Duodenal mucosa (tissue), 2 donors: ENCODE results near the gene NUP93.
"Not testable (repeated sequence)": the region's sequence is repeated elsewhere in the genome, so short reads cannot be mapped to it uniquely, and the experiment has no call there.

Experiments
- H3K27ac ChIP-seq: one replicate; pipeline ENCODE4 v1.7.0; 2013; ENCODE audit warnings: low read depth, low read length
- H3K27me3 ChIP-seq, 2 donors: one replicate each; pipeline ENCODE4 v1.7.0; 2013; ENCODE audit warnings: low read length in 2 of 2, control low read depth in 1 of 2; ENCODE audit not compliant: insufficient read depth in 2 of 2, control insufficient read depth in 1 of 2
- H3K36me3 ChIP-seq, 2 donors: one replicate each; pipeline ENCODE4 v1.7.0; 2013; ENCODE audit warnings: low read length in 2 of 2, control low read depth in 1 of 2; ENCODE audit not compliant: insufficient read depth in 2 of 2, control insufficient read depth in 1 of 2
- H3K4me1 ChIP-seq, 2 donors: one replicate each; pipeline ENCODE4 v1.7.0; 2013; ENCODE audit warnings: low read length in 2 of 2, control low read depth in 1 of 2; ENCODE audit not compliant: insufficient read depth in 2 of 2, control insufficient read depth in 1 of 2
- H3K4me3 ChIP-seq, 2 donors: one replicate each; pipeline ENCODE4 v1.7.0; 2013; ENCODE audit warnings: low read length in 2 of 2, low read depth in 1 of 2
- H3K9ac ChIP-seq, 2 donors: one replicate each; pipeline ENCODE4 v1.7.0; 2013; ENCODE audit warnings: low read length in 2 of 2, low read depth in 1 of 2
- H3K9me3 ChIP-seq, 2 donors: one replicate each; pipeline ENCODE4 v1.7.0; 2013; ENCODE audit warnings: low read length in 2 of 2, control low read depth in 1 of 2; ENCODE audit not compliant: control insufficient read depth in 1 of 2

The NUP93 gene

GRCh38 chr16:56787167-56787566 is 57.2 kb downstream of the NUP93 start:
- Histone ChIP-seq H3K4me3 (no peak overlapping the region), H3K27me3 (no peaks in the 10 kb centered on the region), H3K4me1 (no peaks in the 10 kb centered on the region), H3K27ac (no peak overlapping the region), H3K36me3 (peaks cover 0 to 4% of the 10 kb centered on the region in 2 donors), H3K9me3 (no peaks in the 10 kb centered on the region), H3K9ac (no peak overlapping the region)

GRCh38 chr16:56788435-56788834 is 58.5 kb downstream of the NUP93 start:
- H3K27me3 ChIP-seq: no peaks in the 10 kb centered on the region
- no peaks in the 10 kb centered on the region for H3K9me3 ChIP-seq
- no peak overlapping the region for H3K27ac ChIP-seq
- no peak overlapping the region for H3K4me3 ChIP-seq
- H3K9ac ChIP-seq: no peak overlapping the region
- peaks cover 0 to 4% of the 10 kb centered on the region in 2 donors for H3K36me3 ChIP-seq
- no peaks in the 10 kb centered on the region for H3K4me1 ChIP-seq

GRCh38 chr16:56789360-56789759 is 59.4 kb downstream of the NUP93 start:
- Histone ChIP-seq H3K27me3 (no peaks in the 10 kb centered on the region), H3K4me1 (no peaks in the 10 kb centered on the region), H3K9ac (no peak overlapping the region), H3K4me3 (no peak overlapping the region), H3K9me3 (no peaks in the 10 kb centered on the region), H3K36me3 (peaks cover 0 to 4% of the 10 kb centered on the region in 2 donors), H3K27ac (no peak overlapping the region)

- no peak overlapping the region for H3K4me3 ChIP-seq
Observed at GRCh38 chr16:56792967-56793366, 63.0 kb downstream of the NUP93 start.

GRCh38 chr16:56793492-56793891 is 63.6 kb downstream of the NUP93 start:
- Histone ChIP-seq H3K27ac (no peak overlapping the region), H3K27me3 (no peaks in the 10 kb centered on the region), H3K4me1 (no peaks in the 10 kb centered on the region), H3K36me3 (no peaks in the 10 kb centered on the region), H3K4me3 (no peak overlapping the region), H3K9me3 (no peaks in the 10 kb centered on the region), H3K9ac (no peak overlapping the region)

More at GRCh38 chr16:56792967-56793366, 63.0 kb downstream of the NUP93 start:
- Histone ChIP-seq H3K36me3 (no peaks in the 10 kb centered on the region), H3K27ac (no peak overlapping the region), H3K9me3 (no peaks in the 10 kb centered on the region), H3K27me3 (no peaks in the 10 kb centered on the region), H3K9ac (no peak overlapping the region), H3K4me1 (no peaks in the 10 kb centered on the region)

GRCh38 chr16:56795011-56795410 is 65.1 kb downstream of the NUP93 start:
- H3K4me3 ChIP-seq: no peak overlapping the region
- H3K9ac ChIP-seq: no peak overlapping the region
- H3K36me3 ChIP-seq: no peaks in the 10 kb centered on the region
- H3K9me3 ChIP-seq: no peaks in the 10 kb centered on the region
- H3K4me1 ChIP-seq: no peaks in the 10 kb centered on the region
- no peak overlapping the region for H3K27ac ChIP-seq
- no peaks in the 10 kb centered on the region for H3K27me3 ChIP-seq

GRCh38 chr16:56797038-56797437 is 67.1 kb downstream of the NUP93 start:
- H3K27ac ChIP-seq, H3K4me3 ChIP-seq, H3K9me3 ChIP-seq, H3K27me3 ChIP-seq, H3K9ac ChIP-seq, H3K36me3 ChIP-seq, H3K4me1 ChIP-seq: not testable (repeated sequence)

- Histone ChIP-seq H3K27ac (no peak overlapping the region), H3K4me3 (no peak overlapping the region), H3K36me3 (no peaks in the 10 kb centered on the region), H3K9ac (no peak overlapping the region), H3K4me1 (peaks cover 0 to 4% of the 10 kb centered on the region in 2 donors), H3K27me3 (no peaks in the 10 kb centered on the region), H3K9me3 (no peaks in the 10 kb centered on the region)
Observed at GRCh38 chr16:56797861-56798260, 67.9 kb downstream of the NUP93 start.

GRCh38 chr16:56798955-56799354 is 69.0 kb downstream of the NUP93 start:
- Histone ChIP-seq H3K4me3 (no peak overlapping the region), H3K27ac (no peak overlapping the region), H3K4me1 (peaks cover 0 to 4% of the 10 kb centered on the region in 2 donors), H3K9ac (no peak overlapping the region), H3K36me3 (no peaks in the 10 kb centered on the region), H3K9me3 (no peaks in the 10 kb centered on the region), H3K27me3 (no peaks in the 10 kb centered on the region)

- peaks cover 2% of the 10 kb centered on the region in 2 donors for H3K36me3 ChIP-seq
- no peak overlapping the region for H3K4me3 ChIP-seq
- H3K27me3 ChIP-seq: no peaks in the 10 kb centered on the region
- no peak overlapping the region for H3K27ac ChIP-seq
- H3K9ac ChIP-seq: no peak overlapping the region
- no peaks in the 10 kb centered on the region for H3K9me3 ChIP-seq
- peaks cover 0 to 4% of the 10 kb centered on the region in 2 donors for H3K4me1 ChIP-seq
Observed at GRCh38 chr16:56800355-56800754, 70.4 kb downstream of the NUP93 start.

GRCh38 chr16:56801762-56802161 is 71.8 kb downstream of the NUP93 start:
- Histone ChIP-seq H3K4me3 (no peak overlapping the region), H3K36me3 (peaks cover 6 to 12% of the 10 kb centered on the region in 2 donors), H3K9me3 (no peaks in the 10 kb centered on the region), H3K4me1 (peaks cover 0 to 4% of the 10 kb centered on the region in 2 donors), H3K27ac (no peak overlapping the region), H3K27me3 (no peaks in the 10 kb centered on the region), H3K9ac (no peak overlapping the region)
